Stimulated activated CD4-positive, alpha-beta T cell treated with anti-CD3 and anti-CD28 coated beads, Interleukin-1b, Interleukin-23, amount 100 ng/mL, for 1 hour (primary cell): ENCODE measurements around the gene PANX2.
A peak's percentile ranks its signal among the peaks of the same experiment; 100 is the strongest.

Source experiments
- DNase-seq, 2 donors: peaks; one replicate each; pipeline ENCODE4 v3.0.0-alpha.2; 2020; ENCODE audit warnings: low read depth in 2 of 2

PANX2 gene

GRCh38 chr22:50169774-50170341 is 673 bp upstream of the PANX2 start:
- peak in 1 of 2 donors; percentile 39 for DNase-seq

DNA sequence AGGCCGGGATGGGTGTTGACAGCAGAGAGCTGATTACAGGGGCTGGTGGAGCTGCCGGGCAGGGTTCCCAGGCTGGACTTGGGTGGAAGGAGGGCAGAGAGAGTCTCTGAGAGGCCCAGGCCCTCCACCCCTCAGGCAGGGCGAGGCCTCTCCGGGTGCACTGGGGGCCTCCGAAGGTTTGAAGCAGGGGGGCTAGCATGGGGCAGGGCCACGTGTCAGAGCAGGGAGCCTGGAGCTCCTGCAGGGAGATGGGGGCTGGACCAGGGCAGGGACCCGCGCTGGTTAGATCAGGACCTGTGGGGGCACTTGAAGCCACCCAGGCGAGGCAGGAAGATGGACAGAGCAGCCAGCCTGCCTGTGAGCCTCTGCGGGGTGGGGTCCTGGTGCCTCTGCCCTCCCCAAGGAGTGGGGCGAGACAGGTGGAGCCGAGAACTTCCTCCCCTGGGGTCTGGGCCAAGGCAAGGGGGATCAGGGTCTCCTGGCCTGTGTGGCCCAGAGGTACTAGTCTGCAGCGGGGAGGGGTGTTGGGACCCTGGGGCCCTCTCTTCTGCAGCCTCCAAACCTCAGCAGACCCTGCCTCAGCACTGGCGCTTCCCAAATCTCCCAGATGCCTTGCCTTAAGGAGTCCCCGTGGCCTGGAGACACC is 911 bp downstream of the PANX2 start:
- DNase-seq: no peak

GRCh38 chr22:50171965-50172421 is 1.5 kb downstream of the PANX2 start:
- no peak for DNase-seq

DNA sequence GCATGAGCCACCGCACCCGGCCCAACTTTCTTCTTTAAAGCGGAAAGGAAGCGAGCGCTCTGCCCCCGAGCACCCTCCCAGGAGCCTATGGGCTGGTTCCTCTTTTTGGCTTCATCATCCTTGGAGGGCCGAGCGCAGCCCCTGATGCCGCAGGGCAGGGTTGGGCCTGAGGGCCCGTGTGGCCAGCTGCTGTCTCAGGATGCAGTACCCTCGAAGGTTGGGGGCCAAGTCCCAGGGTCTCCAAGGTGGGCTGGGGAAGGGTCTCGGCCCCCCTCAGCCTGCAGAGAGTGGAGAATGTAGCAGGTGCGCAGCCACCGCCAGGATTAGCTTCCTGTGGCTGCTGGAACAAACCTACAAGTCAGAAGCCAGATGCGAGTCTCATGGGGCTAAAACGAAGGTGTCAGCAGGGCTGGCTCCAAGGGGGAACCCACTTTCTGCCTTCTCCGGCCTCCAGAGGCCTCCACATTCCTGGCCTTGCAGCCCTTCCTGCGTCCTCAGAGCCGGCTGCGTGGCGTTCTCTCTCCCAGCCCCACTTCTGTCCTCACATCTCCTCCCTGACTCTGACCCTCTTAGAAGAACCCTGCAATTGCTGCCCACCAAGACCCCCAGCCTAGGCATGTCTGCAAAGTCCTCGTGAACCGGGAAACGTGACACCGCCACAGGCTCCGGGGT is 2.9 kb downstream of the PANX2 start:
- no peak for DNase-seq

DNA sequence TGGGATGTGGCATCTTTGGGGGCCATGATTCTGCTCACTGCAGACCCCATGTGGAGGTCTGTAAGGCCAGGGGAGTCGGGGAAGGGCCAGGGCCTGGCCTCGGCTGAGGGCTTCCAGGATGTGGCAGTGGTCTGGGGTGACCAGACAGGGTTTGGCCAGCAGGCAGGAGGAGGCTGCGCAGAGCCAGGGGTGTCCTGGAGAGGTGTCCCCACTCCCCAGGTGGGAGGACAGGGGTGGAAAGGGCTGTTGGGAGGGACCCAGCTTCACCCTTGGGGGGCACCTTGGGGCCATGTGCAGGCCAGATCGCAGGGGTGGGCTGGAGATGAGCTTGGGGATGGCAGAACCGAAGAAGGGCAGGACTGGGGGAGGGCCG is 3.4 kb downstream of the PANX2 start:
- no peak for DNase-seq

- DNase-seq: no peak
These were observed 4.1 kb downstream of the PANX2 start for GRCh38 chr22:50174382-50175190.

- no peak for DNase-seq
These were observed 4.6 kb downstream of the PANX2 start for GRCh38 chr22:50175191-50175461.

- DNase-seq: no peak
These were observed 5.7 kb downstream of the PANX2 start for GRCh38 chr22:50175921-50176849.

DNA sequence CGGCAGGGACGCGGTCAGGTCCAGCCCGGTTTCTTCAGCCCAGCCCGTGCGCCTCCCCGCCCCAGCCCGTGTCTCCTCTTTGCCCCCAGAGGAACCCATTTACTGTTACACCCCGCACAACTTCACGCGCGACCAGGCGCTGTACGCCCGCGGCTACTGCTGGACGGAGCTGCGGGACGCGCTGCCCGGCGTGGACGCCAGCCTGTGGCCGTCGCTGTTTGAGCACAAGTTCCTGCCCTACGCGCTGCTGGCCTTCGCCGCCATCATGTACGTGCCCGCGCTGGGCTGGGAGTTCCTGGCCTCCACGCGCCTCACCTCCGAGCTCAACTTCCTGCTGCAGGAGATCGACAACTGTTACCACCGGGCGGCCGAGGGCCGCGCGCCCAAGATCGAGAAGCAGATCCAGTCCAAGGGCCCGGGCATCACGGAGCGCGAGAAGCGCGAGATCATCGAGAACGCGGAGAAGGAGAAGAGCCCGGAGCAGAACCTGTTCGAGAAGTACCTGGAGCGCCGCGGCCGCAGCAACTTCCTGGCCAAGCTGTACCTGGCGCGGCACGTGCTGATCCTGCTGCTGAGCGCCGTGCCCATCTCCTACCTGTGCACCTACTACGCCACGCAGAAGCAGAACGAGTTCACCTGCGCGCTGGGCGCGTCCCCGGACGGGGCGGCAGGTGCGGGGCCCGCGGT is 6.5 kb downstream of the PANX2 start:
- no peak for DNase-seq

GRCh38 chr22:50177537-50178470 is 7.3 kb downstream of the PANX2 start:
- no peak for DNase-seq

- DNase-seq: no peak
These were observed 7.9 kb downstream of the PANX2 start for GRCh38 chr22:50178471-50178864.

DNA sequence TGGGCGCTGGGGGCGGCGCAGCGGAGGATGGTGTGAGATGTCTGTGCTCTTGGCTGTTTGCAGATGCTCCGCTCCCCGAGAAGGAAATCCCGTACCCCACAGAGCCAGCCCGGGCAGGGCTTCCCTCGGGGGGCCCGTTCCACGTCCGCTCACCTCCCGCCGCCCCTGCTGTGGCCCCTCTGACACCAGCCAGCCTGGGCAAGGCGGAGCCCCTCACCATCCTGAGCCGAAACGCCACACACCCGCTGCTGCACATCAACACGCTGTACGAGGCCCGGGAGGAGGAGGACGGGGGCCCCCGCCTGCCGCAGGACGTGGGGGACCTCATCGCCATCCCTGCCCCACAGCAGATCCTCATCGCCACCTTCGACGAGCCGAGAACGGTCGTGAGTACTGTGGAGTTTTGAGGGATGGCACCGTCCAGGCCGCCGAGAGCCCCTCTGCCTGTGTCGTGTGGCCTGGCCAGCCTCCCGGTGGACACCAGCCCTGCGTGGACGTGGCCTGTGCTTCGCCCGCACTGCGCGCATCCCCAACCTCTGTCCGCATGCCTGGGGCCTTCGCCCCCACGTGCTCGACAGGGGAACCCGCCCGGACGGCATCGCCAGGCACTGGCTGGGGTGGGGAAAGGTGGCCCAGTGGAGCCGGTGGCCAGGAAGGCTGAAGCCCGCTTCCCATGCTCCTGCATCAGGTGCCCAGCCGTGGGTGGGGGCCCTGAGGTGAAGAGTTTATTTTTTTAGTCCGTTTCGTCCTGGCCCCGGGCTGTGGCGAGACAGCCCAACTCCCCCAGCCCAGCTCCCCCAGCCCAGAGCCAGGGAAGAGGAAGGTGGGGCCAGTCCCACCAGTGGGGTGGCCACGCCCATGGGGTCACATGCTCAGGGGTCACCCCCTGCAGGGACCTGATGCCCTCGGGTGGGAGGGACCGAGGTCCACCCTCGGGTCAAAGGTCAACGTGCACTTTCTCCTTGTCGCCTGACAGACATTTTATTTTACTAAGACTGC is 8.6 kb downstream of the PANX2 start:
- no peak for DNase-seq

GRCh38 chr22:50179937-50180726 is 9.6 kb downstream of the PANX2 start:
- no peak for DNase-seq

DNA sequence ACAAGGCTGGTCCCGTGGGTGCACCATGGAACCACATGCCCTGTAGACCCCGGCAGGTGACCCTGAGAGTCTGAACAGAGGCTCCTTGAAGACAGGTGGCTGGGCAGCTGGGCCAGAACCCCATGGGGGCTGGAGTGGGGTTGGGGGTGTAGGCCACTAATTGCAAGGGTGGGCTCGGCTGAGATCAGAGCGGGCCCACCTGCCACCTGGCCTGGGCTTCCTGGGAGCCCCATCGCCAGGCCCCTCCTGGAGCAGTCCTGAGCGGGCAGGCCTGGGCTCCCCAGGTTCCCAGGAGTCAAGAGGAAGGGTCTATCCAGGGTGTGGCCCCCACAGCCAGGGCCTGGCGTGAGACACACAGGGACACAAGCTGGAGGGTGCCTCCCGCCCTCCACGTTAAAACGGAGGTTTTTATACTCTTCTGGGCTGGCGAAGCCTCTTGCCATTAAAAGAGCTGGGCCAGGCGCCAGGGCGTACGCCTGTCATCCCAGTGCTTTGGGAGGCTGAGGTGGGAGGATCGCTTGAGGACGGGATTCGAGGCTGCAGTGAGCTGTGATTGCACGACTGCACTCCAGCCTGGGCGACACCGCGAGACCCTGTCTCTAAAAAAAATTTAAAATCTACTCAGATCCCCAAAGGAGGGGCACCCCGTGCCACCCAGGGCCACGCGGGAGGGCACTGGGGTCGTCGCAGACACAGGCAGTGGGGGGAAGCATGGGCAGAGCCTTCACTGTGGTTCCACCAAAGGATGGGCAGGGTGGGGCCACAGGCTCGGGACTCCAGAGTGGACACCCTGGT is 10.4 kb downstream of the PANX2 start:
- no peak for DNase-seq

- DNase-seq: no peak
These were observed 11.9 kb downstream of the PANX2 start for GRCh38 chr22:50182176-50183081.
